Neutrophil (primary cell): ENCODE results near the gene EIF3D.

Experiments used
- H3K27ac ChIP-seq: fragments of 200-600 bp; sonication (generic); 2 replicates; pipeline ENCODE4 v1.5.1; 2016; ENCODE audit warnings: mild to moderate bottlenecking, moderate library complexity
- H3K27me3 ChIP-seq: fragments of 200-600 bp; sonication (generic); 2 replicates; pipeline ENCODE4 v1.6.0; 2016; ENCODE audit warnings: mild to moderate bottlenecking
- H3K36me3 ChIP-seq: fragments of 200-600 bp; sonication (generic); 2 replicates; pipeline ENCODE4 v1.5.1; 2017
- H3K4me1 ChIP-seq, 2 experiments: fragments of 200-600 bp in 1 of 2; sonication (generic) in 1 of 2; 1 replicate in 1 of 2; 2 replicates in 1 of 2; pipeline versions ENCODE4 v1.5.1 to v1.6.1; 2013 to 2016; ENCODE audit warnings: low read depth in 1 of 2, low read length in 1 of 2, mild to moderate bottlenecking in 1 of 2, moderate library complexity in 1 of 2; ENCODE audit not compliant: control insufficient read depth in 1 of 2, insufficient read depth in 1 of 2
- H3K4me3 ChIP-seq, 2 experiments: fragments of 200-600 bp in 1 of 2; sonication (generic) in 1 of 2; 1 replicate in 1 of 2; 2 replicates in 1 of 2; pipeline ENCODE4 v1.5.1; 2013 to 2016; ENCODE audit warnings: low read depth in 1 of 2, low read length in 1 of 2, mild to moderate bottlenecking in 1 of 2, moderate library complexity in 1 of 2
- H3K9me3 ChIP-seq: fragments of 200-600 bp; sonication (generic); 2 replicates; pipeline ENCODE4 v1.5.1; 2016
- TF ChIP-seq, protein P1 (sequence below): fragments of 200-600 bp; sonication (generic); IDR thresholded peaks from 2 replicates; pipeline ENCODE4 v1.5.1; 2016; ENCODE audit warnings: antibody characterized with exemption

The EIF3D gene

DNA sequence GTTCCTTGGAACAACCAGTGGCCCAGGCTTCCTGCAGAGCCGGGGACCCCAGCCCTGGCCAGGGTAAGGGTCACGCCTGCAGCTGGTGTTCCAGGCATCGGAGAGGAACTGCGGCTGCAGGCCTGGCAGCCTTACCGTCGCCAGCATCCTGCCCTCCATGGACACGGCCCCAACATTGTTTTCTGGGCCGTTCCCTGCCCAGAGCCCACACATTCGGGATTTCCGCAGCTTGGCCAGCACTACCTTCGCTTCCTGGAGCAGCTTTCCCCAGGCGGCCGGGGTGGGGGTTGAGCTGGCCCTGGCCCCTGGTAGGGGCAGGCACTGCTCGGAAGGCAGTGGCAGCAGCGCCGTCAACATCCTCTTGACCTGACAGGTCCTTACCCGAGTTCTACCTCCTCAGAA is 65.2 kb downstream of the EIF3D start:
- TF ChIP-seq, protein P1, sequence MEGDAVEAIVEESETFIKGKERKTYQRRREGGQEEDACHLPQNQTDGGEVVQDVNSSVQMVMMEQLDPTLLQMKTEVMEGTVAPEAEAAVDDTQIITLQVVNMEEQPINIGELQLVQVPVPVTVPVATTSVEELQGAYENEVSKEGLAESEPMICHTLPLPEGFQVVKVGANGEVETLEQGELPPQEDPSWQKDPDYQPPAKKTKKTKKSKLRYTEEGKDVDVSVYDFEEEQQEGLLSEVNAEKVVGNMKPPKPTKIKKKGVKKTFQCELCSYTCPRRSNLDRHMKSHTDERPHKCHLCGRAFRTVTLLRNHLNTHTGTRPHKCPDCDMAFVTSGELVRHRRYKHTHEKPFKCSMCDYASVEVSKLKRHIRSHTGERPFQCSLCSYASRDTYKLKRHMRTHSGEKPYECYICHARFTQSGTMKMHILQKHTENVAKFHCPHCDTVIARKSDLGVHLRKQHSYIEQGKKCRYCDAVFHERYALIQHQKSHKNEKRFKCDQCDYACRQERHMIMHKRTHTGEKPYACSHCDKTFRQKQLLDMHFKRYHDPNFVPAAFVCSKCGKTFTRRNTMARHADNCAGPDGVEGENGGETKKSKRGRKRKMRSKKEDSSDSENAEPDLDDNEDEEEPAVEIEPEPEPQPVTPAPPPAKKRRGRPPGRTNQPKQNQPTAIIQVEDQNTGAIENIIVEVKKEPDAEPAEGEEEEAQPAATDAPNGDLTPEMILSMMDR, result no peak
- no peak overlapping the region for H3K4me3 ChIP-seq
- no peak overlapping the region for H3K27ac ChIP-seq
- no peaks in the 10 kb centered on the region for H3K9me3 ChIP-seq
- H3K27me3 ChIP-seq, result no peaks in the 10 kb centered on the region
- no peaks in the 10 kb centered on the region for H3K36me3 ChIP-seq
- H3K4me1 ChIP-seq, result peaks cover 22 to 35% of the 10 kb centered on the region in 2 experiments

DNA sequence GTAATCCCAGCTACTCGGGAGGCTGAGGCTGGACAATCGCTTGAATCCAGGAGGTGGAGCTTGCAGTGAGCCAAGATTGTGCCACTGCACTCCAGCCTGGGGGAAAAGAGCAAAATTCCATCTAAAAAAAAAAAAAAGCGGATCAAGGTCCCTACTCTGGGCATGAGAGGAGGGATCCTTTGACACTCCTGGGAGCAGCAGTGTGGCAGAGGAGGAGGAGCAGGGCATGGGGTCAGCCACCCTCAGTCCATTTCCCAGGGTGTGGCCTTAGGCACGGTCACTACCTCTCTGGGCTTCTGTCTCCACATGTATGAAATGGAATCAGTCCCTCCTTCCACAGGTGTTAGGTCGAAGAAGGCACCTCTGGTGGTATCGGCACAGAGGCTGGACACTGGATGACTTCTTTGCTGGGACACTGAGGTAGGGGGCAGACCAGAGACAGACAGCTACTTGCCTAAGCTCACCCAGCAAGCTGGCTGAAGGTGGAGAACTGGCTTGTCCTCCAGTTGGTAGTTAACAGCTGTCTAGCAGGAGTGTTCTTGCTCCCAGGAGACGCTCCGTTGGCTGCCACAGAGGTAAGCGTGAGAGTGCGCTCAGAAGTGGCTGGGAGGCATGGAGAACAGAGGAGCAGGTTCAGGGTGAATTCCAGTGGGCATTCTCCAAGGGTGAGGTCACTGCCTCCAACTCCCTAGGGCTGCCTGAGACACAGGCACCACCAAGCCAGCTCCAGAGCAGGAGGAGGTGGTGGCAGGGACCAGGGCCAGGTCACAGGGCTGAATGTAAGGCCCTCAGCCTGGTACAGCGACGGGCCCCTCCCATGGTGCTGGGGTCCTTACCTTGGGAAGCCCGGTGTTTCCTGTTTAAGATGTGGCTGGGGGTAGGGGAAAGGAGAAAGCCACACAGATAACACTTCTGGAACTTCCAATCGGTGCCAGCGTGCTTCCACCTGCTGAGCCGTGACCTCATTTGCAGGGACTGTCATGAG is 67.0 kb downstream of the EIF3D start:
- H3K4me3 ChIP-seq, result no peak overlapping the region
- H3K9me3 ChIP-seq, result no peaks in the 10 kb centered on the region
- H3K27ac ChIP-seq, result no peak overlapping the region
- peaks cover 19 to 42% of the 10 kb centered on the region in 2 experiments for H3K4me1 ChIP-seq
- H3K36me3 ChIP-seq, result no peaks in the 10 kb centered on the region
- TF ChIP-seq, protein P1, result no peak
- no peaks in the 10 kb centered on the region for H3K27me3 ChIP-seq
